GM10266 (cell line): ENCODE results near the gene MAP7D1.
A peak's percentile ranks its signal among the peaks of the same experiment; 100 is the strongest.
"Not testable (repeated sequence)": the region's sequence is repeated elsewhere in the genome, so short reads cannot be mapped to it uniquely, and the experiment has no call there.

Experiments used
- DNase-seq: peaks from one replicate; pipeline ENCODE4 v3.0.0; 2012; ENCODE audit errors: extremely low spot score
- CTCF ChIP-seq: IDR thresholded peaks from 2 replicates; pipeline ENCODE4 v1.5.1; 2012; ENCODE audit warnings: mild to moderate bottlenecking, low read depth; ENCODE audit not compliant: control insufficient read depth, insufficient read depth; ENCODE audit errors: missing control alignments

Gene MAP7D1

GRCh38 chr1:36178471-36179219 lies 22.7 kb downstream of the MAP7D1 start:
- no peak for TF ChIP-seq CTCF
- DNase-seq, result no peak

- no peak for TF ChIP-seq CTCF
- DNase-seq, result no peak
These were observed 23.2 kb downstream of the MAP7D1 start for GRCh38 chr1:36179220-36179600.

- DNase-seq, result no peak
- TF ChIP-seq CTCF, result no peak
These were observed 26.8 kb downstream of the MAP7D1 start for GRCh38 chr1:36182734-36183133.

GRCh38 chr1:36183309-36183856 lies 27.4 kb downstream of the MAP7D1 start:
- TF ChIP-seq CTCF, result no peak
- DNase-seq, result no peak

- peak; percentile 86 for DNase-seq
- peak; percentile 92 for TF ChIP-seq CTCF
These were observed 32.0 kb downstream of the MAP7D1 start for GRCh38 chr1:36187800-36188593.

- DNase-seq, result not testable (repeated sequence)
These were observed 40.8 kb downstream of the MAP7D1 start for GRCh38 chr1:36196805-36197204.

GRCh38 chr1:36198641-36199040 lies 42.7 kb downstream of the MAP7D1 start:
- DNase-seq, result no peak
- TF ChIP-seq CTCF, result no peak
